ENCODE results near the gene SYT7. TPM values are rescaled to one million over a fixed set of nuclear protein-coding genes. Genes with fewer than 3 reads are reported as not detected.
A peak's percentile ranks its signal among the peaks of the same experiment; 100 is the strongest.

The SYT7 gene
- total and polyA plus RNA-seq, 2 of the 4 experiments (the other 2 are of a cell fraction), result under 0.01 to 0.19 TPM

DNA sequence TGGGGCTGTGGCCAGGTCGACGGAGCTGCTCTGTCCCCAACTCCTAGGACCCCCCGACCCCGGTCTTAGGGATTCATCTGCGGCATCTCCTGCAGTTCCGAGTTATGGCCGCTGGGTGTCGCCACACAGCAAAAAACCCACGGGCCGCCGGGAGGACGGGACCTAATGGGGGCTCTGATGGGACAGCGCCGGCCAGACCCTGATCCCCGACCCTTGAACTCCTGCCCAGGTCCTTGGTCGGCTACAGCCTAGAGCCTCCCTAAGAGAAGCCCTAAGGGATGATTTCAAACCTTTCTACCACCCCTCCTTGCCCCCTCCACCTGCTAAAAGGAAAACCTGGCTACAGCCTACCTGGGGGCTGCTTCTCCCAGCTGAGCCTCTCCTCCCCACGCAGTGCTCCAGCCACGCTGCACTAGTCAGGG, 103.1 kb downstream of the SYT7 start:
- ATAC-seq (ENCODE audit: low read depth) (peak; percentile 75), DNase-seq (no peak)
- BruUV-seq (replicated peaks), result no TSS peak
- Histone ChIP-seq H2AFZ (replicated peaks; ENCODE audit: low read length, poor library complexity) (no peak overlapping the region), H4K8ac (ENCODE audit: low read depth in 2 of 2, low read length in 2 of 2) (no peak overlapping the region), H3K27me3 (ENCODE audit: control insufficient read depth, insufficient read depth, low read length) (peaks cover 15% of the 10 kb centered on the region; the same call in 1 of the 2 replicates), H4K5ac (ENCODE audit: low read depth, low read length) (no peak overlapping the region), H3K18ac (ENCODE audit: low read depth, low read length) (no peak overlapping the region), H2BK20ac (ENCODE audit: low read depth, low read length) (no peak overlapping the region), H3K9me3 (ENCODE audit: control insufficient read depth, insufficient read depth, low read length) (peaks cover 2% of the 10 kb centered on the region; the same call in 1 of the 2 replicates), H4K91ac (ENCODE audit: insufficient read depth, low read depth, low read length) (no peak overlapping the region), H3K27ac (ENCODE audit: insufficient read depth, low read length) (no peak overlapping the region), H2AK5ac (ENCODE audit: low read depth, low read length) (no peak overlapping the region), H3K23ac (ENCODE audit: low read depth, low read length) (no peak overlapping the region), H3K36me3 (ENCODE audit: control insufficient read depth, insufficient read depth, low read length) (peaks cover 6% of the 10 kb centered on the region), H3K4me3 (ENCODE audit: insufficient read depth, low read depth, low read length) (no peak overlapping the region), H3K4me2 (ENCODE audit: low read depth, low read length) (no peak overlapping the region), H4K20me1 (ENCODE audit: insufficient read depth, low read length) (no peaks in the 10 kb centered on the region), H3K56ac (ENCODE audit: extremely low read depth, insufficient read depth, low read length) (no peak overlapping the region), H3K14ac (replicated peaks; ENCODE audit: low read depth, low read length) (no peak overlapping the region), H3K9ac (ENCODE audit: low read depth, low read length) (no peak overlapping the region), H2AK9ac (replicated peaks; ENCODE audit: low read depth, low read length, poor library complexity) (no peak overlapping the region), H3K79me1 (ENCODE audit: low read depth in 1 of 2, low read length in 2 of 2) (no peaks in the 10 kb centered on the region), H3K4ac (ENCODE audit: low read depth, low read length) (no peak overlapping the region), H3K4me1 (ENCODE audit: control insufficient read depth, insufficient read depth, low read length) (no peaks in the 10 kb centered on the region), H3K9me1 (ENCODE audit: insufficient read depth, low read length) (no peaks in the 10 kb centered on the region), H2BK15ac (ENCODE audit: low read depth, low read length) (no peak overlapping the region), H2BK5ac (ENCODE audit: low read depth, low read length, poor library complexity, severe bottlenecking) (no peak overlapping the region), H2BK120ac (ENCODE audit: low read depth, low read length) (no peak overlapping the region)
- dilution Hi-C loops (cut with HindIII; ENCODE audit: low sequenced_read_pairs, unreplicated experiment) (no loop called here), intact Hi-C loops (cut with micrococcal nuclease) (loop anchor here (1.0 to 2.0 kb wide), 5 partner anchors 40 to 256 kb away; partner anchors contain the start of gene SYT7), in situ Hi-C loops (cut with MboI; ENCODE audit: low sequenced_read_pairs) (loop anchor here (5.0 kb wide), 2 partner anchors 40 to 160 kb away; no protein-coding TSS in a partner anchor)
- POLR2A ChIA-PET (ENCODE audit: unreplicated experiment), result no interaction called here
- CTCF ChIA-PET, result interaction anchor here (0.8 to 4.1 kb wide), 5 partner anchors 11 to 161 kb away, joined by 3 to 26 read pairs (median 3); no protein-coding TSS in a partner anchor
- WGBS, 2 experiments (ENCODE audit: extremely low coverage in 2 of 2, insufficient read length in 1 of 2), result 1% methylated on average over 9 of the region's 18 CpGs; no CpG with 5 or more reads in 1 of the 2 experiments
- TF ChIP-seq, protein P1, sequence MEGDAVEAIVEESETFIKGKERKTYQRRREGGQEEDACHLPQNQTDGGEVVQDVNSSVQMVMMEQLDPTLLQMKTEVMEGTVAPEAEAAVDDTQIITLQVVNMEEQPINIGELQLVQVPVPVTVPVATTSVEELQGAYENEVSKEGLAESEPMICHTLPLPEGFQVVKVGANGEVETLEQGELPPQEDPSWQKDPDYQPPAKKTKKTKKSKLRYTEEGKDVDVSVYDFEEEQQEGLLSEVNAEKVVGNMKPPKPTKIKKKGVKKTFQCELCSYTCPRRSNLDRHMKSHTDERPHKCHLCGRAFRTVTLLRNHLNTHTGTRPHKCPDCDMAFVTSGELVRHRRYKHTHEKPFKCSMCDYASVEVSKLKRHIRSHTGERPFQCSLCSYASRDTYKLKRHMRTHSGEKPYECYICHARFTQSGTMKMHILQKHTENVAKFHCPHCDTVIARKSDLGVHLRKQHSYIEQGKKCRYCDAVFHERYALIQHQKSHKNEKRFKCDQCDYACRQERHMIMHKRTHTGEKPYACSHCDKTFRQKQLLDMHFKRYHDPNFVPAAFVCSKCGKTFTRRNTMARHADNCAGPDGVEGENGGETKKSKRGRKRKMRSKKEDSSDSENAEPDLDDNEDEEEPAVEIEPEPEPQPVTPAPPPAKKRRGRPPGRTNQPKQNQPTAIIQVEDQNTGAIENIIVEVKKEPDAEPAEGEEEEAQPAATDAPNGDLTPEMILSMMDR (conservative IDR thresholded peaks at IDR 0.05; ENCODE audit: low read depth, low read length), result peak; percentile 79
- TF ChIP-seq CHD1 (IDR thresholded peaks at IDR 0.05; ENCODE audit: low read depth, low read length) (no peak), RCOR1 (IDR thresholded peaks at IDR 0.05; ENCODE audit: insufficient replicate concordance, low read length) (no peak), POLR2A (IDR thresholded peaks at IDR 0.05; ENCODE audit: low read depth, low read length) (0 out of 2 replicates have a peak, but pooled peaks have one; percentile 21), FOS (IDR thresholded peaks at IDR 0.05; ENCODE audit: low read depth, low read length) (no peak), RAD21 (IDR thresholded peaks at IDR 0.05; ENCODE audit: low read length) (peak; percentile 84), SMC3 (IDR thresholded peaks at IDR 0.05; ENCODE audit: low read depth, low read length) (peak; percentile 83), RFX5 (IDR thresholded peaks at IDR 0.05; ENCODE audit: low read depth, low read length) (no peak), CEBPB (IDR thresholded peaks at IDR 0.05; ENCODE audit: low read depth, low read length) (no peak), BHLHE40 (IDR thresholded peaks at IDR 0.05; ENCODE audit: low read depth, low read length) (no peak), MXI1 (IDR thresholded peaks at IDR 0.05; ENCODE audit: borderline replicate concordance, low read depth, low read length) (no peak), MAZ (IDR thresholded peaks at IDR 0.05; ENCODE audit: borderline replicate concordance, low read depth, low read length) (no peak)
- TF ChIP-seq, protein P2, sequence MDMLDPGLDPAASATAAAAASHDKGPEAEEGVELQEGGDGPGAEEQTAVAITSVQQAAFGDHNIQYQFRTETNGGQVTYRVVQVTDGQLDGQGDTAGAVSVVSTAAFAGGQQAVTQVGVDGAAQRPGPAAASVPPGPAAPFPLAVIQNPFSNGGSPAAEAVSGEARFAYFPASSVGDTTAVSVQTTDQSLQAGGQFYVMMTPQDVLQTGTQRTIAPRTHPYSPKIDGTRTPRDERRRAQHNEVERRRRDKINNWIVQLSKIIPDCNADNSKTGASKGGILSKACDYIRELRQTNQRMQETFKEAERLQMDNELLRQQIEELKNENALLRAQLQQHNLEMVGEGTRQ (IDR thresholded peaks at IDR 0.05; ENCODE audit: low read depth, low read length), result no peak

Measured in IMR-90 (cell line).